COLO668 (cell line): ENCODE results near the gene ZCCHC10.
"Not testable (repeated sequence)": the region's sequence is repeated elsewhere in the genome, so short reads cannot be mapped to it uniquely, and the experiment has no call there.

Experiments
- DNase-seq: peaks from one replicate; lab custom pipeline; 2025; ENCODE audit not compliant: unreplicated experiment; lab: John Stamatoyannopoulos, UW

Gene ZCCHC10

DNA sequence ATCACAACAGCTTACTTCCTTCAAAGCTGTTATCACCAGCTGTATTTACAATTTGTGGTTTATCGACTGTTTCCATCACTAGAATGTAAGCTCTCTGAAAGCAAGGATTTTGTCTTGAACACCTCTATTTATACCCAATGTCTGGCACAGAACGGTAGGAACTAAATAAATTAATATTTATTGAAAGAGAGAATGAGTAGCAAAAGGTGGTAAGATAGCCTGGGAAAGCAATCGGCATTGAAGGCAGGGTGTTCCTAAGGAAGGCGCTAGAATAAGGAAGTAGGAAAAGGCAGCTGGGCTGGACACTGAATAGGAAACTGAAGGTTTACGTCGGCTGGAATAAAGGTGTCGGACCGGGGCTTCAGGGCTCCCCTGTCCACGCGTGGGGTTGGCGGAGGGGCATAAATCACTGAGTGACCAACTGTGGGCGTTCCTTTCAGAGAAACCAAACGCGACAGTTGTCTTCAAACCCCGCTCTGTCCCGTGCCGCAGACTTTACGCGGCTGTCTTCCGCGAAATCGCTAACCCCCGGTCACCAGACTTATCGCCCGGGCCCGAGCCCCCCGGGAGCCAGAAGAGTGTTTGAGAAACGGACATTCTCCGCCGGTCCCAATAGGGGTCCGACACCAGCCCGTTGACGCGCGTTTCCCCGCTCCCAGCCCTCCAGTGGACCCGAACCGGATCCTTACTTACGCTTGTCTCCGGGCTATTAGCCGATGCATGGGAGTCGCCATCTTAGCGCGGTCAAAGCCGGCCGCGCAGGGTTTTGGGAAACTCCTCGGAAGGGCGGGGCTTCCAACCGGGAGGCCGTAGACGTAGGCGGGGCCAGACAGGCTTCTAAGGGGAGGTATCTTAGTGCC lies at the start of gene ZCCHC10:
TSS of gene ZCCHC10 (minus strand) at position 746 of the 860 bp plus-strand sequence. CDS start at position 734, 12 bp downstream.
- peak; percentile 86 for DNase-seq

DNA sequence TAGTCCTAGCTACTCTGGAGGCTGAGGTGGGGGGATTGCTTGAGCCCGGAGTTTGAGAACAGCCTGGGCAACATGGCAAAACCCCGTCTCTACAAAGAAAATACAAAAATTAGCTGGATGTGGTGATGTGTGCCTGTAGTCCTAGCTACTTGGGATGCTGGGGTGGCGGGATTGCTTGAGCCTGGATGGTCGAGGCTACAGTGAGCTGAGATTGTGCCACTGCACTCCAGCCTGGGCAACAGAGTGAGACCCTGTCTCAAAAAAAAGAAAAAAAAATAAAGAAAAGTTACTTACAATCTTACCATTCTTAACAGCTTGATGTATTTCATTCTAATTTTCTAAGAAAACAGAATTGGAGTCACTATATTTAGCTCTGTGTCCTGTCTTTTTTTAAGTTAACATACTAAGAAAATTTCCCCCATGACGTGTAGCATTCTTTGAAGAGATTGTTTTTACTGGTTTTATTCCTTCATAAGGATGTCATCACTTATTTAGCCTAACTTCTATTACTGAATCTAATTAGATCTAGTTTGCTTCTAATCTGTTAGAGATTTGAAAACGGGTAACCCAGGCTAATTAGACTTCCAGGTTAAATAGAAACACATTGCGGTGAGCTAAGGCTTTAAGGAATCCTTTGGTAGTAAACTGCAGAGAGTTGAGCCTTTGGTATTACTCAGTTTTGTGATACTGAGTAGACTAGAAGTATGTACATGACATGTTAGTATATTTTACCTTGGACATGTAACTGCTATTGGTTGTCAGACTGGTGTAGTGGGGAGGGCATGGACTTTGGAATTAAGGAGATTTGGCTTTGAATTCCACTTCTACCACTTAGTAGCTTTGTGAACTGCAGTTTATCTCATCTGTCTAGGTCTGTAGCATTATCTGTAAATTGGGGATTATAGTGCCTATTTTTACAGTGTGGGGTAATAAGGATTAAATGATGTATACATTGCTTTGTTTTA lies 49.5 kb upstream of the ZCCHC10 start:
- no peak for DNase-seq

DNA sequence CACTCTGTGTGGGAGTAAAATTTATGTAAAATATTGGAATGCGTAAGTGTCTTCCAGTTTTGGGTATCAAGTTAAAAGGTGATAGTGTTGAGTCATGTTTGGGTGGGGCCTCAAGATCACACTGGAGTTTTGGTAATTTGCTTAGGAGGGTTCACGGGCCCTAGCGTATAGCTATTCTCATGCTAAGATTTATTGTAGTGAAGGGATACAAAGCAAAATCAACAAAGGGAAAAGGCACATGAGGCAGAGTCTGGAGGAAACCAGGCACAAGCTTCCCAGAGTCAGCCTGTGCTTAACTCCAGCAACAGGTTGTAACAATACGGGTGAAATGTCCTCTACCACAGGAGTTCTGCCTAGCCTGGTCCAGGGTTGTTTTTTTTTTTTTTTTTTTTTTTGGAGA lies 45.7 kb upstream of the ZCCHC10 start:
- no peak for DNase-seq

DNA sequence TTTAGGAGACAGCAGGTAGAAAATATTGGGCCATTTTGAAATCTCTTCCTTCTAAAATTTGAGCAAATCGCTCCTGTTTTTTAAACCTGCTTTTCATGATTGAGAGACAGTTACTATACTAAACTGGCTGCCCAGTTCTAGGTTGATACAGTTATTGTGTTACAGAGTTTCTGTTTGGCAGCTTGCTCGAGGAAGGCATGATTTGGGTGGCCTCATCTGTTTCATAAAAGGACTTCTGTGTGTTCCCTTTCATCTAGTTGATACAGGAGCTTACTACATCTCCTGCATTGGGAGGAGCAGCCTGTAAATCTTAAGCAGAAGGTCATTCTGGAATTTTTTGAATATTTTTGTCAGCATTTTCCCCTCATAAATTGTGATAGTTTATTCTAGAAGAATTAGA lies 39.7 kb upstream of the ZCCHC10 start:
- DNase-seq, result no peak

DNA sequence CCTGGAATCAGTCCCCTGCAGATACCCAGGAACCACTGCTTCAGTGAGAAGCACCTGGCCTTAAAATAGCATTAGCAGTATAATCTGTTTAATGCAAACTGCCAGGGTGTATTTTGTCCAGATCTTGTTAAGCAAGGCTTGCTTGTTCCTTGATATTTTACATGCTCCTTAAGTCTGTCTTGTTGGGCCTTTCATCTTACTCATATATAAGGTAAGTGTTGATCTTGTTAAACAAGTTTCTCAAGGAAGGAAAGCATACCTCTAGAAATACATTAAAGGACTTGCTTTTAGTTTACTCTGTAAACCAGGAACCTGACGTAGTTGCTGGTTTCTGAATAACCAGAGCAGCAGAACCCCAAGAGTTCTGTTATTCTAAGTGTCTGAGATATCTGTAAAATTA lies 39.1 kb upstream of the ZCCHC10 start:
- no peak for DNase-seq

DNA sequence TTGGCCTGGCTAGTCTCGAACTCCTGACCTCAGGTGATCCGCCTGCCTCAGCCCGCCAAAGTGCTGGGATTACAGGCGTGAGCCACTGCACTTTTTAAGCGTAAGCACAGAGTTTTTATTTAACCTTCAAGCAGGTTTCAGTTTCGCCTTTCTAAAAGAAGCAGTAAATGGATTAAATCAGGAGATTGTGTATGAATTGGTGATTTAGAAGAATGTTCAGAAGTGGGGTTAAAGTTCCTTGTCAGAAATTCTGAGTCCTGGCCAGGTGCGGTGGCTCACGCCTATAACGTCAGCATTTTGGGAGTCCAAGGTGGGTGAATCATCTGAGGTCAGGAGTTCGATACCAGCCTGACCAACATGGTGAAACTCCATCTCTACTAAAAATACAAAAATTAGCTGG lies 37.6 kb upstream of the ZCCHC10 start:
- no peak for DNase-seq

DNA sequence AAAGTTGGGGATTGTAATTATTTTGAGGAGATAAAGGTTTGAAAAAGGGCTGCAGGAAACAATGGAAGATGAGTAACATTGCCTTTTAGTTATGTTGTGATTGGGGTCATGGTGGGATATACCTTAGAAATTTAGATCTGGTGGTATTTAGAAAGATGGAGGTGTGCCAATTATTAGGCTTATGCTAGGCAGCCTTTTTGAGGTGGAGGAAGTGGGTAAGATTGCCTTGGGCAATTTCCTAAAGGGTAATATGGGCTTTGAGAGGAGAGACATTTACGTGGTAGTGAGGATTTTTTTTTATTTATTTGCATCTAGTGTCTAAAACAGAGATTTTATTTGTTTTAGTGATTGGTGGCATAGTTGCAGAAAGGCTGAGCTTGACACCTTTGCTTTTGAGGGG lies 35.9 kb upstream of the ZCCHC10 start:
- no peak for DNase-seq

- no peak for DNase-seq
These were observed 33.3 kb upstream of the ZCCHC10 start for GRCh38 chr5:133059621-133060020.

DNA sequence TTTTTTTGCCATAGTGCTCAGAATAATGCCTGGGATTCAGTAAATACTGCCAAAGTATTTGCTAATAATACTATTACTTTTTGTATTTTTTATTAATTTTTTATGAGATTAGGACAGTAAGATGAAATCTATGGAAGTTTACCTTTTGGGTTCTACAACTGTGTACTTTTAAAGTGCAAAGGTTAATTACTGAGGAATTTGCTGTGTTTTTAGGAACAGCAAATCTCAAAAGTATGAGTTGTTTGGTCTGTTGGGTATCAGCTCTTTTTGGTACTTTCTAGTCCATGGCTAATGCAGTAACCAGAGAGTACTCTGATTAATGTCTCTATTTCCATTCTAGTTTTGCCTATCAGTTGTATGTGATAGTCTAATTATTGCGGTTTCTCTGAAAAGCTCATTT lies 30.5 kb upstream of the ZCCHC10 start:
- no peak for DNase-seq

DNA sequence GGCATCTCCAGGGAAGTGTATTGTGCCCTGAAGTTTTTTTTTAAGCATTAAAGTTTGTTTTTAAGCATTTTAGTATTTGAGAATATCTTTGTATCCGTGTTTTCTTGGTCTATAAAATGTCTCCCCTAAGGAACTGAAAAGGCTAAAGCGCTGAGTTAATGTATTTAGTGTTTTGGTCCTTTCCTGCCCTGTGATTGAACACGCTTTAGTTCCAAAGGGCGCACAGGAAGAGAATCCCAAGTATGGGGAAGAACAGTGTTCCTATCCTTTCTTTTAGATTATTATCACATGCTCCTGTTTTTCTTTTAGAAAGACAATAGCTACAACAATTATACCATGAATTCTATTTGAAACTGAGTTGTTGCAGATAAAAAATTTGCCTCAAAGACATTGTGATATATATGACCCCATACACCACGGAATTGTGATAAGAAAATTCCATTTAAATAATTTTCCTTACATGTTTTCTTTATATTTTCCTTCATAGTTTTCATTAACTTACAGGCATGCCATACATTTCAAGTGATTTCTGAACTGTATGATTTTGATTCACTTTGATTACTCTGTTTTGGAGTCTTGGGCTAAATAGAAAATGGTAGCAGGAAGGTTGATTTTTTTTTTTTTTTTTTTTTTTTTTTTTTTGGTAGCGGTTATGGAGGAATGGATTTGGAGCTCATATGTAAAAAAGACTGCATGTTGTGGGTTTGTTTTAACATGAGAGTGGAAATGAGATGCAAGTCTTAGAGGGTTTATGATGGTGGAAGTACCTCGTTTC lies 28.5 kb upstream of the ZCCHC10 start:
- no peak for DNase-seq

GRCh38 chr5:133053448-133053847 lies 27.1 kb upstream of the ZCCHC10 start:
- no peak for DNase-seq

- peak; percentile 70 for DNase-seq
These were observed 26.2 kb upstream of the ZCCHC10 start for GRCh38 chr5:133052317-133053175.

- peak; percentile 95 for DNase-seq
These were observed 25.4 kb upstream of the ZCCHC10 start, which contains the start of gene HSPA4 for GRCh38 chr5:133051542-133052316. Gene HSPA4 (plus strand): TSS chr5:133052013. CDS start chr5:133052251, 238 bp downstream.

DNA sequence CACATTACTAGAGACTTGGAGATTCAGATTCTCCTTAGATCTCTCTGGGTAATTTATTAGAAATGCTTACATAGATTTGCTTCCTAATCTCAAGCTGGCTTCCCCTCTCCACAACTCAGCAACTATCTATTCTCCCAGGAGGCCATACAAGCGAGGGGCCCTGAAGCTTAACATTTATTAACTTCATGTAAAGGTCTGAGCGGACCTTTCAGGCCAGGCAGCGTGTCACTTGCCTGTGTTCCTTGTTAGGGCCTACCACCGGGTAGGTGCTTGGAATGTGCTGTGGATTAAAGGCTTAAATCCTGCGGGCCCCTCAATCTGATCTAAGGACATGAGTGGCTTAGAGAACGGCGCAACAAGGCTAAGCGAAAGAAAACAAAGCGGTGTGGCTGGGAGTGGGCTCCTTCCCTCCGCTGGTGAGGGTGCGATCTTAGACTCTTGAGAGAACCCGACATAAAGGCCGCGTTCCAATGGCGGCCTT lies 24.8 kb upstream of the ZCCHC10 start:
- peak; percentile 34 for DNase-seq

DNA sequence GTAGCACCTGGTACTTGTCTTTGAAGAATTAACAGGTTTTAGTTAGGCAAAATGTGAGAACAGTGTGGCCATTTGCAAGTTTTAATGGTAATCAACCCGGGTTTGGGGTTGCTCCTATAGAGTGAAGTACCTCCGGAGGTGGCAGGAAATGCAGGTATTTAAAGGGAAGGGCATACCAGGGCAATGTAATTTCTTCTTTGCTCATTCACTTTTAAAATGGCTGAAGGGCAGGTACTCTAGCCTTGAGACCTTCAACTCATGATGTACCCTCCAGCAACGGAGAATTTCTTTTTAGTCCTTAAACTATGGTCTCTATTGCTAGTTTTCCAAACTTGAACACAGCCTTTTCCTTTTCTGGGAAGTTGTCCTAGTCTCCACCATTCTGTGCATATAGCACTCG lies 24.2 kb upstream of the ZCCHC10 start:
- DNase-seq, result no peak

DNA sequence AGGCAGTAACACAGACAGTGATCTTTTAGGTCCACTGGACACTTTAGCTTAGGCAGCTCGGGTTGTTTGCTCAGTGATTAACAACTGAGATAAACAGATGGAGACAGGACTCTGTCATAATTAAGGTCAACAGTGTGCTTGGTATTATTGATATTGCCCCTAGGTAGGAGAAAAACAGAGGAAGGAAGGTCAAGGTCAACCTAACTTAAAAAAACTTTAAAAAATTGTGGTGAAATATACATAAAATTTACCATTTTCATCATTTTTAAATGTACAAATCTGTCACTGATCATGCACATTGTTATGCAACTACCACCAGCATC lies 23.3 kb upstream of the ZCCHC10 start:
- no peak for DNase-seq

GRCh38 chr5:133048993-133049725 lies 22.8 kb upstream of the ZCCHC10 start:
- peak; percentile 3 for DNase-seq

GRCh38 chr5:133047404-133047803 lies 21.1 kb upstream of the ZCCHC10 start:
- DNase-seq, result no peak

DNA sequence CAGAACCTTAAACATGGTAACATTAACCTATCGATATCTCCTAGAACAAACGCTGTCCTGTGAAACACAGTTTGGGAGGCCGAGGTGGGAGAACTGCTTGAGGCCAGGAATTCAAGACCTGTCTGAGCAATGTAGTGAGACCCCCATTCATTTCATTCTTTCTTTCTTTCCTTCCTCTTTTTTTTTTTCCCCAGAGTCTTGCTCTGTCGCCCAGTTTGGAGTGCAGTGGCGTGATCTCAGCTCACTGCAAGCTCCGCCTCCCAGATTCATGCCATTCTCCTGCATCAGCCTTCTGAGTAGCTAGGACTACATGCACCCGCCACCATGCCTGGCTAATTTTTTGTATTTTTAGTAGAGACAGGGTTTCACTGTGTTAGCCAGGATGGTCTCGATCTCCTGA lies 20.2 kb upstream of the ZCCHC10 start:
- DNase-seq, result not testable (repeated sequence)
